Stimulated activated CD4-positive, alpha-beta T cell treated with anti-CD3 and anti-CD28 coated beads, Interleukin-12 subunit alpha, Interleukin-12 subunit beta, amount 100 ng/mL, for 48 hours (primary cell): ENCODE measurements around the gene RALGAPB.
"Not testable (repeated sequence)": the region's sequence is repeated elsewhere in the genome, so short reads cannot be mapped to it uniquely, and the experiment has no call there.

Source experiments
- DNase-seq, 3 donors: peaks; one replicate each; pipeline ENCODE4 v3.0.0-alpha.2; 2020; ENCODE audit warnings: low read depth in 2 of 3, low spot score in 1 of 3

The RALGAPB gene

GRCh38 chr20:38472513-38473366, at the start of gene RALGAPB:
TSS of gene RALGAPB (plus strand) at chr20:38472843. CDS start at chr20:38488433, 15,590 bp downstream.
- DNase-seq: peak; percentile 91 to 97 (median 97)

- DNase-seq: no peak
These were observed 49.1 kb upstream of the RALGAPB start for GRCh38 chr20:38423541-38423940.

GRCh38 chr20:38424401-38424800, 48.2 kb upstream of the RALGAPB start:
- DNase-seq: no peak

GRCh38 chr20:38426006-38426897, 46.4 kb upstream of the RALGAPB start:
- DNase-seq: peak in 2 of 3 donors; percentile 14 to 21

GRCh38 chr20:38427655-38428023, 45.0 kb upstream of the RALGAPB start:
- no peak for DNase-seq

- DNase-seq: no peak
These were observed 43.8 kb upstream of the RALGAPB start for GRCh38 chr20:38428800-38429199.

- no peak for DNase-seq
These were observed 43.3 kb upstream of the RALGAPB start for GRCh38 chr20:38429301-38429700.

- DNase-seq: no peak
These were observed 41.8 kb upstream of the RALGAPB start for GRCh38 chr20:38430679-38431325.

GRCh38 chr20:38432292-38432691, 40.4 kb upstream of the RALGAPB start:
- DNase-seq: no peak

GRCh38 chr20:38432870-38433269, 39.8 kb upstream of the RALGAPB start:
- DNase-seq: not testable (repeated sequence)

GRCh38 chr20:38433304-38433972, 39.2 kb upstream of the RALGAPB start:
- DNase-seq: no peak

- no peak for DNase-seq
These were observed 38.3 kb upstream of the RALGAPB start for GRCh38 chr20:38434301-38434741.

- DNase-seq: peak; percentile 82 to 86 (median 84)
These were observed 37.7 kb upstream of the RALGAPB start, which contains the start of gene SNHG17 for GRCh38 chr20:38434770-38435554. TSS of gene SNHG17 (minus strand) at chr20:38435328.

- DNase-seq: no peak
These were observed 37.1 kb upstream of the RALGAPB start for GRCh38 chr20:38435555-38435939.

- no peak for DNase-seq
These were observed 34.8 kb upstream of the RALGAPB start for GRCh38 chr20:38437796-38438195.

- DNase-seq: not testable (repeated sequence)
These were observed 31.5 kb upstream of the RALGAPB start for GRCh38 chr20:38441110-38441509.

GRCh38 chr20:38441916-38442315, 30.7 kb upstream of the RALGAPB start:
- no peak for DNase-seq

- DNase-seq: no peak
These were observed 27.3 kb upstream of the RALGAPB start for GRCh38 chr20:38445381-38445796.

- DNase-seq: no peak
These were observed 26.7 kb upstream of the RALGAPB start for GRCh38 chr20:38445901-38446425.
